ENCODE measurements around the gene C4orf46. TPM values are rescaled to one million over a fixed set of nuclear protein-coding genes. Genes with fewer than 3 reads are reported as not detected.

The C4orf46 gene
- total RNA-seq, 1 experiment from 2014 or later: 12.2 TPM

GRCh38 chr4:158682066-158682465 lies 10.4 kb upstream of the C4orf46 start:
- intact Hi-C loops (cut with micrococcal nuclease; ENCODE audit: unreplicated experiment): no loop called here
- H3K27me3 ChIP-seq (ENCODE audit: control insufficient read depth, insufficient read depth, low read length): no peaks in the 10 kb centered on the region
- no peaks in the 10 kb centered on the region for H3K36me3 ChIP-seq (ENCODE audit: control insufficient read depth, insufficient read depth, low read length)
- no peak for TF ChIP-seq POLR2AphosphoS5 (IDR thresholded peaks at IDR 0.05; ENCODE audit: low read depth, low read length)
- no peak for TF ChIP-seq TCF7L2 (IDR thresholded peaks at IDR 0.05; ENCODE audit: low read depth, low read length)
- TF ChIP-seq CTCF (IDR thresholded peaks at IDR 0.05): no peak
- POLR2A ChIA-PET: no interaction called here
- no TSS peak for BruUV-seq (replicated peaks)
- in situ Hi-C loops (cut with HindIII; ENCODE audit: low pct_unique_long_range_greater_than_20kb, low sequenced_read_pairs): no loop called here
- H3K9me3 ChIP-seq (ENCODE audit: control insufficient read depth, insufficient read depth, low read depth, low read length): no peaks in the 10 kb centered on the region
- H3K27ac ChIP-seq (ENCODE audit: low read length): no peak overlapping the region
- CTCF ChIA-PET: no interaction called here
- no peak for DNase-seq (ENCODE audit: low read depth, low spot score)
- no peak overlapping the region for H3K4me3 ChIP-seq (ENCODE audit: low read depth in 2 of 2, low read length in 2 of 2)
- no peak for ATAC-seq
- no peaks in the 10 kb centered on the region for H3K4me1 ChIP-seq (ENCODE audit: control insufficient read depth, insufficient read depth, low read length)

GRCh38 chr4:158681629-158682028 lies 9.9 kb upstream of the C4orf46 start:
- ATAC-seq (no peak), DNase-seq (ENCODE audit: low read depth, low spot score) (no peak)
- Histone ChIP-seq H3K4me1 (ENCODE audit: control insufficient read depth, insufficient read depth, low read length) (no peaks in the 10 kb centered on the region), H3K27me3 (ENCODE audit: control insufficient read depth, insufficient read depth, low read length) (no peaks in the 10 kb centered on the region), H3K27ac (ENCODE audit: low read length) (no peak overlapping the region), H3K4me3 (ENCODE audit: low read depth in 2 of 2, low read length in 2 of 2) (no peak overlapping the region), H3K36me3 (ENCODE audit: control insufficient read depth, insufficient read depth, low read length) (no peaks in the 10 kb centered on the region), H3K9me3 (ENCODE audit: control insufficient read depth, insufficient read depth, low read depth, low read length) (no peaks in the 10 kb centered on the region)
- intact Hi-C loops (cut with micrococcal nuclease; ENCODE audit: unreplicated experiment) (no loop called here), in situ Hi-C loops (cut with HindIII; ENCODE audit: low pct_unique_long_range_greater_than_20kb, low sequenced_read_pairs) (no loop called here)
- ChIA-PET CTCF (no interaction called here), POLR2A (no interaction called here)
- BruUV-seq (replicated peaks): no TSS peak
- TF ChIP-seq TCF7L2 (IDR thresholded peaks at IDR 0.05; ENCODE audit: low read depth, low read length) (no peak), CTCF (IDR thresholded peaks at IDR 0.05) (no peak), SIN3A (IDR thresholded peaks at IDR 0.05; ENCODE audit: borderline replicate concordance, insufficient read depth, low read depth, low read length) (no peak), POLR2AphosphoS5 (IDR thresholded peaks at IDR 0.05; ENCODE audit: low read depth, low read length) (no peak), REST (IDR thresholded peaks at IDR 0.05; ENCODE audit: insufficient read depth in 1 of 2, low read depth in 2 of 2, low read length in 1 of 2) (no peak)

Measured in Panc1 (cell line).